DMS79 treated with DMSO at 0.1 percent for 48 hours (cell line): ENCODE measurements around the gene IFNLR1.

Experiments used
- DNase-seq: peaks from one replicate; lab custom pipeline; 2025; lab: John Stamatoyannopoulos, UW

IFNLR1 gene

GRCh38 chr1:24147194-24147593 is 39.9 kb downstream of the IFNLR1 start:
- no peak for DNase-seq

GRCh38 chr1:24142546-24143534 is 44.2 kb downstream of the IFNLR1 start, which contains the start of gene IL22RA1:
Gene IL22RA1 (minus strand): TSS chr1:24143140. CDS start chr1:24143082, 58 bp downstream.
- peak; percentile 45 for DNase-seq

GRCh38 chr1:24141311-24141997 is 45.6 kb downstream of the IFNLR1 start:
- DNase-seq, result no peak

- no peak for DNase-seq
Observed at GRCh38 chr1:24140741-24141181, 46.3 kb downstream of the IFNLR1 start.

GRCh38 chr1:24139841-24140425 is 47.2 kb downstream of the IFNLR1 start:
- no peak for DNase-seq

GRCh38 chr1:24139222-24139489 is 47.9 kb downstream of the IFNLR1 start:
- no peak for DNase-seq

- no peak for DNase-seq
Observed at GRCh38 chr1:24138476-24139221, 48.4 kb downstream of the IFNLR1 start.

- no peak for DNase-seq
Observed at GRCh38 chr1:24136956-24137539, 50.0 kb downstream of the IFNLR1 start.

GRCh38 chr1:24134376-24134775 is 52.7 kb downstream of the IFNLR1 start:
- no peak for DNase-seq

- no peak for DNase-seq
Observed at GRCh38 chr1:24133819-24134218, 53.3 kb downstream of the IFNLR1 start.

- no peak for DNase-seq
Observed at GRCh38 chr1:24130385-24130784, 56.7 kb downstream of the IFNLR1 start.

GRCh38 chr1:24127801-24128363 is 59.2 kb downstream of the IFNLR1 start:
- DNase-seq, result no peak

- no peak for DNase-seq
Observed at GRCh38 chr1:24127134-24127800, 59.8 kb downstream of the IFNLR1 start.

GRCh38 chr1:24126672-24127023 is 60.4 kb downstream of the IFNLR1 start:
- no peak for DNase-seq

GRCh38 chr1:24126018-24126671 is 60.9 kb downstream of the IFNLR1 start:
- DNase-seq, result no peak

- DNase-seq, result no peak
Observed at GRCh38 chr1:24125456-24125855, 61.6 kb downstream of the IFNLR1 start.

GRCh38 chr1:24124980-24125379 is 62.1 kb downstream of the IFNLR1 start:
- DNase-seq, result no peak

GRCh38 chr1:24123611-24124010 is 63.5 kb downstream of the IFNLR1 start:
- DNase-seq, result no peak

GRCh38 chr1:24122776-24123175 is 64.3 kb downstream of the IFNLR1 start:
- no peak for DNase-seq

GRCh38 chr1:24121406-24121805 is 65.7 kb downstream of the IFNLR1 start:
- no peak for DNase-seq
